ENCODE data around the gene SLC4A11. TPM values are rescaled to one million over a fixed set of nuclear protein-coding genes. Genes with fewer than 3 reads are reported as not detected.
A peak's percentile ranks its signal among the peaks of the same experiment; 100 is the strongest.

Gene SLC4A11
- total and polyA plus RNA-seq, 5 experiments from 2014 or later: 1.3 to 2.1 TPM; not detected in 3

DNA sequence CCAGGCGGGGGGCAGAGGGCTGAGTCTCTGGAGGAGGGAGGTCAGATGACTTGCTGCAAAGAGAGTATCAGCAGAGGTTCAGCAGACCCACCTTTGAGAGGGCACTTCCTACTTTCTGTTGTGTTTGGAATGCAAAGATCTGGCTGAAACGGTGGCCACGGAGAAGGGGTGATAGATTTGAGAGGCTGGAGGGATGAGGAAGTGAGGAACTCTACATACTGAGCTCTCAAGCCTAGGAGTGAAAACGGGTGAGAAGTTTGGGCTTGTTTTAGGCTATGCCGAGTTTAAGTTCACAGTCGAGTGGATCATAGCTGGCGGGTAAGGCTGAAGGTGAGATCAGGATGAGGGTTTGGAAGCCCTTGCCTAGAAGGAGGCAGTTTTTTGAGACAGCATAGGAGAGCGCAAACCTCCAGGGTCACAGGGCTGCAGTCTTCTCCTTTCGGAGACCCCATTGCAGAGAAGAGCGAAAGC is 30.2 kb downstream of the SLC4A11 start:
- peaks cover 24 to 45% (median 39%) of the 10 kb centered on the region in 4 donors for H3K4me1 Mint-ChIP-seq

DNA sequence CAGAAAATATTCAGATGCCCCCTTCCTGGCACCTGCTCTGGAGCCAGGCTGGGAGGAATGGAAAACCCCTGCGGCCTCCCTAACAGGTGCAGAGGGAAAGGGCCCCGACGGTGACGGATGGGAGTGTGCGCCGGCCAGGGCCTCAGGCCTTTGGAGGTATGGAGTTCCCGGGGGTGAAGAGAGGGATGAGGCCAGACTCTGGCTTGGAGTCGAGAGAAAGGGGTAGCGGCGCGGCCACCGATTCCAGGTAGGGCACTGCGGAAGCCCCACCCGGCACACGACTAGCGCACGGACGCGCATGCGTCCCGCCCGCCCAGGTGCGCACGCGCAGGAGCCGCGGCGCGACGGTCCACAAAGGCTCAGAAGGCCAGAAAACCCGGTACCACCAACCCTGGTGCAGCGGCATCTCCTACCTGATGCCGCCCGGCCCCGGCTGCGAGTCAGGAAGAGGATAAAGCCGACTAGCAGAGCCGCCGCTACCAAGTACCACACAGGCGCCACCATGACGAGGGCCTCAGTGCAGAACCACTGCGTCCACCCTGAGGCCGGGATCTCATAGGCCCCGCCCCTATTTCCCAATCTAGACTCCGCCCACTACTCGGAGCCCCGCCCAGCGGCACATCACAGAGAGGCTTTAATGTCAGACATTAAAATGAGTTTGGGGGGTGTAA is 34.7 kb downstream of the SLC4A11 start, which contains the start of gene DDRGK1:
Gene DDRGK1, minus strand, starts transcription at position 559 of the 671 bp plus-strand sequence. Its CDS starts 55 bp downstream, at position 504.
- H3K36me3 Mint-ChIP-seq: peaks cover 0 to 32% (median 5%) of the 10 kb centered on the region in 3 donors
- DNase-seq: peak; percentile 83 to 98 (median 90)
- peak within 1 kb of the TSS; percentile 91 to 98 (median 96) for H3K27ac Mint-ChIP-seq
- peaks cover 16 to 42% (median 38%) of the 10 kb centered on the region in 4 donors for H3K4me1 Mint-ChIP-seq
- POLR2A ChIA-PET: interaction anchor here (0.6 to 2.3 kb wide), 5 partner anchors 12 to 1453 kb away, joined by 3 to 15 read pairs (median 4); partner anchors contain the start of genes FASTKD5 and UBOX5
- H3K4me3 Mint-ChIP-seq: peak within 1 kb of the TSS; percentile 93 to 97 (median 95)
- H3K27me3 Mint-ChIP-seq: no peaks in the 10 kb centered on the region
- no peaks in the 10 kb centered on the region for H3K9me3 Mint-ChIP-seq
- peak; percentile 86 to 88 for ATAC-seq

More for the DNA sequence above, 30.2 kb downstream of the SLC4A11 start:
- Mint-ChIP-seq H3K36me3 (peaks cover 0 to 10% (median 2%) of the 10 kb centered on the region in 3 donors), H3K27me3 (no peaks in the 10 kb centered on the region), H3K9me3 (no peaks in the 10 kb centered on the region), H3K4me3 (peak overlapping the region; percentile 86 to 99 (median 96)), H3K27ac (peak overlapping the region; percentile 57 to 99 (median 94))
- POLR2A ChIA-PET: interaction anchor here (0.6 to 3.7 kb wide), 7 partner anchors 10 to 1922 kb away, joined by 3 to 24 read pairs (median 6); partner anchors contain the start of genes FASTKD5 and UBOX5
- peak in 2 of 10 donors; percentile 15 to 31 for DNase-seq
- peak in 1 of 2 donors; percentile 14 for ATAC-seq

DNA sequence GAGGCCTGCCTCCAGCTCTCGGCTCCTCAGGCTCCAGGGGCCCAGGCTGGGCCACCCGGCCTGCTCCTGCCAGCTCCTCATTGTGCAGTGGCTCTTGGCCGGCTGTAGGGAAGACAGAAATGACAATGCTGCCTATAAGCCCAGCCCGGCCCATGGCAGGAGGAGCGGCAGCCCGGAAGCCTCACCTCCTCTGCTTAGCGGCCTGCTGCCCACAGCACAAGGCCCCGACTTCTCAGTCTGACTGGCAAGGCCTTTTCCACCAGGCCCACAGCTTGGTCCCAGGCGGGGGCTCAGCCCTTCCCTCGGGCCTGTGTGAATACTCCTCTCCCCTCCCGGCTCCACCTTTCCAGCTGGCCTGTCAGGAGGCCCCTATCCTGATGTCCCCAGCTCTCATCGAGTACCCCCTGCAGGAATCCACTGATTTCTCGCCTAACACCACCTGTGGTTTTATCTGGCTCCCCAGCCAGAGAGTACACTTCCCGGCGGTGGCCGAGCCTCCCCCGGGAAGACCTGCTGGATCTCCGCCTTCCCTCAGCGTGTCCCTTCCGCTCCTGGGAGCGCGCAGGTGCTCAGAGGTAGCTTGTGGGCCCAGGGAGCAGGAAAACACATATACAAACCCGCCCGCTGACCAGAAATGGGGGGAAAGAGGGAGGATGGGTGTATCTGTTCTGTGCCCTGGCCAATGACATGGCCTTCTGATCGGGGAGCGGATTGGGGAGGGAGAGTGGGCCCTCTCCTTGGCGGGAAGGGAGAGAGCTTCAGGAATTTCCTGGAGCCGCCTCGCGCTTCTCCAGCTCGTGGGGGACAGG is 35.5 kb downstream of the SLC4A11 start:
- Mint-ChIP-seq H3K4me3 (peak overlapping the region; percentile 93 to 97 (median 95)), H3K27ac (peak overlapping the region; percentile 91 to 98 (median 96)), H3K9me3 (no peaks in the 10 kb centered on the region), H3K36me3 (peaks cover 0 to 39% (median 11%) of the 10 kb centered on the region in 3 donors), H3K4me1 (peaks cover 12 to 41% (median 32%) of the 10 kb centered on the region in 4 donors), H3K27me3 (no peaks in the 10 kb centered on the region)
- ATAC-seq: peak; percentile 15 to 16
- POLR2A ChIA-PET: interaction anchor here (0.6 to 2.3 kb wide), 7 partner anchors 9 to 1452 kb away, joined by 3 to 15 read pairs (median 4); partner anchors contain the start of genes FASTKD5 and UBOX5
- DNase-seq: no peak

DNA sequence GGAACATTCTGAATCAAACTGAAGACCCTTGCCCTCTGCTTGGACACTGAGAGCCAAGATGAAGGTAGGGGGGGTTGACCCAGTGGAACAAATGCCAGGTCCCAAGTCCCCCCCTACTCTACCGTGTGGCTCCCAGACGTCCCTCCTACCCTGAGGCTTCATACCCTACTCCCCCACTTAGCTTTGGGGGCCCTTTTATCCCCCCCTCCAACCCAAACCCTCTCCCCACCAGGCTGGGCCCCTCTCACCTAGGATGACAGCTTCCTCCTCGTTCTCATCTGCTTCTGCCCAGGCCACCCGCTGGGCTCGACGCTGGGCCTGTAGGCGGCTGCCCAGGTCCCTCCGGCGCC is 36.0 kb downstream of the SLC4A11 start:
- DNase-seq (no peak), ATAC-seq (no peak)
- Mint-ChIP-seq H3K27ac (peak overlapping the region in 8 of 10 donors; percentile 8 to 95 (median 84)), H3K9me3 (no peaks in the 10 kb centered on the region), H3K36me3 (peaks cover 0 to 44% (median 11%) of the 10 kb centered on the region in 3 donors), H3K4me1 (peaks cover 12 to 37% (median 28%) of the 10 kb centered on the region in 4 donors), H3K27me3 (no peaks in the 10 kb centered on the region), H3K4me3 (peak overlapping the region in 9 of 10 donors; percentile 32 to 97 (median 68))
- POLR2A ChIA-PET: interaction anchor here (0.6 to 2.3 kb wide), 5 partner anchors 8 to 112 kb away, joined by 3 to 15 read pairs (median 4); partner anchors contain the start of genes FASTKD5 and UBOX5

DNA sequence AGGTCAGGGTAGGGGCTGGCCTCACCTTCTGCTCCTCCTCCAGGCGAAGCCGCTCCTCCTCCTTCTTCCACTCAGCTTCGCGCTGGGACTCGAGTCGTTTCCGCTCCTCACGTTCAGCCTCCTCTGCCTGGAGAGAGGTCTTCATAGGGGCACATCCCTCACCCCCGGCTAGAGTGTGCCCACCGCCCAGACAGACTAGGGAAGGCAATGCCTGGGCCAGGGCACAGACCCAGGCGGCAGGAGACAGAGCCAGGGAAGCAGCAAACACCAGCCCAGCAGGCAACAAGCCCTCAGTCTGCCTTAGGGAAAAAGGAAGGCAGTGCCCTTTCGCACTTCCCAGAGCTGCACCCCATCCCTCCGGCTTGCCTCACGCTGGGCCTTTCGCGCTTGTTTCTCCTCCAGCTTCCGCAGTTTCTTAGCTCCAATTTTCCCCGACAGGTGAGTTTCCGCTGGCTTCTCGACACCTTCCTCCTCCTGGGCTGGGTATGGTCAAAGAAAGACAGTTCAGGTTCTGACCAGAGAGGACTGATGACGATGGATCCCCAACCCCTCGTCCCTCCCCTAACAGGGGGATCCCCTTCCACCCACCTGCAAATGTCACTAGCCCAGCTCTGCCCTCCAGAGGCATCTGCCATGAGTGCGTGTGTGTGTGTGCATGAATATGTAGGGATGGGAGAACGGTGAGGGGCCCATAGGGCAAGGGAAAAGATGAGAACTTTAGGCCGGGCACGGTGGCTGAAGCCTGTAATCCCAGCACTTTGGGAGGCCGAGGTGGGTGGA is 38.8 kb downstream of the SLC4A11 start:
- Mint-ChIP-seq H3K27ac (peak overlapping the region in 5 of 10 donors; percentile 10 to 81 (median 53)), H3K9me3 (no peaks in the 10 kb centered on the region), H3K4me1 (peaks cover 20 to 46% (median 33%) of the 10 kb centered on the region in 4 donors), H3K27me3 (no peaks in the 10 kb centered on the region), H3K36me3 (peaks cover 0 to 68% (median 24%) of the 10 kb centered on the region in 3 donors), H3K4me3 (peak overlapping the region in 1 of 10 donors; percentile 15)
- POLR2A ChIA-PET: no interaction called here
- ATAC-seq (no peak), DNase-seq (no peak)

DNA sequence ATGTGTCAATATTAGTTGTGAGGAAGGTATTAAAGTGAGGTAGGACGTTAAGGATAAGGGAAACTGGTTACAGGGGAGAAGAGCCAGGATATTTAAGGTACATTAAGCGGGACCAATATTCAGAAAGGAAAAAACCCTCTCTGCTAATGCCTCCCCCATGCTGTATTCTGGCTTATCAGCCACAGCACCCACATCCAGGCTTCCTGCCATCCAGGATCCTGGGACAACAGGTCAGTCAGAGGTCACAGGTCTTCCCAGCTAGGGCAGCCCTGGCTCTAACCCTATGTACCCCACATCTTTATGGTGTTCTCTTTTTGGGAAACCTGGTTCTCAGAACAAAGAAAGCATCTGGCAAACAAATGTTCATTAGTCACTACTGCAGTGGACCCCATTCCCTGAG is 39.8 kb downstream of the SLC4A11 start:
- ATAC-seq (no peak), DNase-seq (no peak)
- POLR2A ChIA-PET: no interaction called here
- Mint-ChIP-seq H3K4me3 (peak overlapping the region in 2 of 10 donors; percentile 20), H3K36me3 (peaks cover 0 to 77% (median 25%) of the 10 kb centered on the region in 3 donors), H3K27ac (peak overlapping the region in 4 of 10 donors; percentile 10 to 81 (median 48)), H3K27me3 (no peaks in the 10 kb centered on the region), H3K9me3 (no peaks in the 10 kb centered on the region), H3K4me1 (peaks cover 18 to 41% (median 30%) of the 10 kb centered on the region in 4 donors)

DNA sequence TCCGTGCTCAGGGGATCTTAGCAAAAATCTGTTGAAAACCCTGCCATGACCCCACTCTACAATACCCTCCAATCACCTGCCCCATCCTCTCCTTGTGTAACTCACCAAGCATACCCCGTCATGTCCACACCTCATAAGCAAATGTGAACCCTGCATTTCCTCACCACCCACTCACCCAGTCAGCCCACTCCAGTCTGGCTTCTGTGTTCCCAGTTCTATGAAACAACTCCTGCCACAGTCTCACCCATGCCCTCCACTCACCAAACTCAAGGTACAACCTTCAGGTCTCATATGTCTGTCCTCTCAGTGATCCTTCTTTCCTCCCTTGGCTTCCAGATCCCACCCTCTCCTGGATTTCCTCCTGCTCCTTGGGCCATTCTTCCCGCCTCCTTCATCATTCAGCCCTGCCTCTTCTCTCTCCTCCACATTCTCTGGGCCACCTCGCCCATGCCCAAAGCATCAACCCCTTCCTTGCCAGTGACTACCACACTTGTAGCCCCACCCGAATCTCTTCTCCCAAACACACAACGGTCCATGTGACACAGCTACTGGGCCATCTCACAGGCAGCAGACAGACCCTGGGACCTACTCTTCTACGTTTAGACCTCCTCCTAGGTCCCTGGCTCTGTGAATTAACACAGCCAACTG is 43.3 kb downstream of the SLC4A11 start:
- Mint-ChIP-seq H3K9me3 (no peaks in the 10 kb centered on the region), H3K27ac (peak overlapping the region in 9 of 10 donors; percentile 49 to 93 (median 82)), H3K4me1 (peaks cover 7 to 25% (median 22%) of the 10 kb centered on the region in 4 donors), H3K4me3 (no peak overlapping the region), H3K27me3 (no peaks in the 10 kb centered on the region), H3K36me3 (peaks cover 0 to 95% (median 30%) of the 10 kb centered on the region in 3 donors)
- POLR2A ChIA-PET: no interaction called here
- DNase-seq (no peak), ATAC-seq (no peak)

DNA sequence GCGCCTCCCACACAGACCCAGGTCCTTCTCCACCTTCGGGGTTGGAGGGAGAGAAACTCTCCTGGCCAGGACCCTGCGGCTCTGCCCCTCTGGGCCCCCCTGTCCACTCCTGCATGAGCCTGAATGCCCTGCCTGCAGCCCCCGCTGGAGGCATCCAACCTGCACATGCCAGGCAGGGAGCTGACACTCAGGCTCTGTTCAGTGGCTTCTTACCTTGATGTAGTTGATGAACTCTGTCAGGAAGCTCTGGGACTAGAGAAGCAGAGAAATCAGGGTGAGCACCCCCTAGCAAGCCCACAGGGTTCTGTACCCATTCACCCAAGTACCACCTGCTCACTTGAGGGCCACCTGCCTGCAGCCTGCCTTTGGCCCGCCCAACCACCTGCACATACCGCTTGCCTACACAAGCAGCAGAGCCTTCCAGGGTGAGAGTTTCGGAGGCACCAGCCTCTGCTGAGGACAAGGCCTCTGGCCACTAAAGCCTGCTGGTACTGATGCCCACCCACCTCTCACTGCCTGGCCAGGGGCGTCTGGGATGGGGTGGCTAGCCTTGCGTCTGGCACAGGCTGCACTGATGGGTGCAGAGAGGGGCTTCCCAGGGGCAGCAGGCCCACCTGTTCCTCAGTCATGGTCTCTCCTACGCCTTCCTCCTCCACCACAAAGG is 44.2 kb downstream of the SLC4A11 start:
- ATAC-seq (no peak), DNase-seq (no peak)
- peaks cover 7 to 22% (median 20%) of the 10 kb centered on the region in 4 donors for H3K4me1 Mint-ChIP-seq
- no peaks in the 10 kb centered on the region for H3K27me3 Mint-ChIP-seq
- H3K4me3 Mint-ChIP-seq: no peak overlapping the region
- H3K27ac Mint-ChIP-seq: peak overlapping the region in 4 of 10 donors; percentile 14 to 65 (median 62)
- POLR2A ChIA-PET: interaction anchor here (0.8 kb wide), 1 partner anchor 8 kb away, joined by 4 read pairs; no protein-coding TSS in a partner anchor
- H3K36me3 Mint-ChIP-seq: peaks cover 0 to 94% (median 28%) of the 10 kb centered on the region in 3 donors
- no peaks in the 10 kb centered on the region for H3K9me3 Mint-ChIP-seq

DNA sequence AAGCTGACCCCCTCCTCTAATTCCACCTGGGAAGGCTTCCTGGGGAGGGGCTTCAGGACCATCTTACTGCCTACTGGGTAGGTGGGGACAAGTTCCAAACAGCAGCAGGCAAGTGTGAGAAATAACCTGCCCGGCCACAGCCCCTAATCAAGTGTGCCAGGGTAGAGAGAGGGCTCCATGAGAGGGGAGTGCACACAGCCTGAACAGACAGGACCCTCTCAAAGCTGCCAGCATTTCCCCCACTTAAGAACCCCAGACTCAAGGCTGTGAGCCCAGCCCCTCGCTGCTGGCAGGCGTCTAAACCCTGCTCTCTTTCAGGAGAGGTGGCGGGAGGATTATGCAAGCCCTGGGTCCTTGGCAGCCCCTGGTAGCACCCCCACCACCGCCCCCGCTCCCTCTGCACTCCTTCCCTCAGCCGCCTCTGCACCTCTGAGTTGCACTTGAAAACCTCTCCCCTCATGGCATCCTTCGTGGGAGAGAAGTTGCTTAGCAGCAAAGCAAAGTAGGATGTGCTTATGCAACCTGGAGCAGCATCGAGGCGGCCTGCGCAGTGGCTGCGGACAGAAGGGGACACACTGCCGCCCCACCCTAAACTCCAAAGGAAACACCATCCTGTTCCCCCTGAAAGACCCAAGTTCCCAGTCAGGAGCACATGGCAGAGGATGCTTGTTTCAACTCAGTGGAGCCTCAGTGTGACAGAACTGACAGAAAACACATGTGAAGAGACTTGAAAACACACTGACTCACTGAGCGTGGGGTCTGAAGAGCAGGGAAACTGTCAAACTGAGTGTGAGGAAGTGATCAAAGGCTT is 45.0 kb downstream of the SLC4A11 start:
- Mint-ChIP-seq H3K27me3 (no peaks in the 10 kb centered on the region), H3K36me3 (peaks cover 0 to 90% (median 23%) of the 10 kb centered on the region in 3 donors), H3K27ac (peak overlapping the region in 3 of 10 donors; percentile 49 to 67 (median 61)), H3K9me3 (no peaks in the 10 kb centered on the region), H3K4me1 (peaks cover 3 to 19% (median 15%) of the 10 kb centered on the region in 4 donors), H3K4me3 (no peak overlapping the region)
- no peak for ATAC-seq
- POLR2A ChIA-PET: interaction anchor here (0.8 to 2.4 kb wide), 2 partner anchors 9 kb away, joined by 4 to 7 read pairs; no protein-coding TSS in a partner anchor
- DNase-seq: no peak

All from naive thymus-derived CD8-positive, alpha-beta T cell (primary cell).